C4-2B (cell line): Measurements from ENCODE around the gene ADGRG6.

Experiments used
- H3K27ac ChIP-seq: fragments of 450-650 bp; 2 replicates; pipeline ENCODE4 v1.5.1; 2017
- CTCF ChIP-seq: fragments of 450-650 bp; conservative IDR thresholded peaks from 2 replicates; pipeline ENCODE4 v1.5.1; 2017; ENCODE audit warnings: mild to moderate bottlenecking
- ZFX ChIP-seq: fragments of 450-650 bp; IDR thresholded peaks from 2 replicates; pipeline ENCODE4 v1.6.1; 2017

Gene ADGRG6

GRCh38 chr6:142301651-142302391 is at the start of gene ADGRG6:
Gene ADGRG6 (plus strand): TSS chr6:142302007. CDS start chr6:142302330, 323 bp downstream.
- H3K27ac ChIP-seq: peak within 1 kb of the TSS; percentile 88
- TF ChIP-seq CTCF: peak; percentile 28
- 0 out of 2 replicates have a peak, but pooled peaks have one; percentile 28 for TF ChIP-seq ZFX

- H3K27ac ChIP-seq: no peak overlapping the region
- TF ChIP-seq CTCF: no peak
- no peak for TF ChIP-seq ZFX
These were observed 47.3 kb upstream of the ADGRG6 start for GRCh38 chr6:142254513-142254912.

GRCh38 chr6:142255785-142256184 is 46.0 kb upstream of the ADGRG6 start:
- no peak overlapping the region for H3K27ac ChIP-seq
- TF ChIP-seq CTCF: no peak
- no peak for TF ChIP-seq ZFX

GRCh38 chr6:142258305-142258704 is 43.5 kb upstream of the ADGRG6 start:
- TF ChIP-seq CTCF: no peak
- H3K27ac ChIP-seq: no peak overlapping the region

- TF ChIP-seq ZFX (no peak), CTCF (no peak)
These were observed 43.0 kb upstream of the ADGRG6 start for GRCh38 chr6:142258757-142259156.

GRCh38 chr6:142260748-142261147 is 41.1 kb upstream of the ADGRG6 start:
- no peak overlapping the region for H3K27ac ChIP-seq
- no peak for TF ChIP-seq ZFX
- no peak for TF ChIP-seq CTCF

More at GRCh38 chr6:142258757-142259156, 43.0 kb upstream of the ADGRG6 start:
- H3K27ac ChIP-seq: no peak overlapping the region

GRCh38 chr6:142262231-142262630 is 39.6 kb upstream of the ADGRG6 start:
- TF ChIP-seq CTCF (no peak), ZFX (no peak)
- no peak overlapping the region for H3K27ac ChIP-seq
